Hepatocyte (in vitro differentiated cells): ENCODE results near the gene ERFE. TPM values are rescaled to one million over a fixed set of nuclear protein-coding genes. Genes with fewer than 3 reads are reported as not detected.

Source experiments
- DNase-seq: peaks from one replicate; pipeline ENCODE4 v3.0.0-alpha.2; 2016; ENCODE audit warnings: low spot score
- H2AFZ ChIP-seq: fragments of 200-600 bp; sonication (generic); 2 replicates; pipeline ENCODE4 v1.6.0; 2016; ENCODE audit warnings: antibody characterized with exemption, mild to moderate bottlenecking
- H3K27ac ChIP-seq: fragments of 200-600 bp; sonication (generic); 2 replicates; pipeline ENCODE4 v1.5.1; 2016; ENCODE audit warnings: mild to moderate bottlenecking
- H3K27me3 ChIP-seq: fragments of 200-600 bp; sonication (generic); 2 replicates; pipeline ENCODE4 v1.6.1; 2016
- H3K36me3 ChIP-seq: fragments of 200-600 bp; sonication (generic); replicated peaks from 2 replicates; pipeline ENCODE4 v1.5.1; 2016; ENCODE audit warnings: low read depth; ENCODE audit not compliant: insufficient read depth
- H3K4me1 ChIP-seq: fragments of 200-600 bp; sonication (generic); 2 replicates; pipeline ENCODE4 v1.5.1; 2016; ENCODE audit warnings: mild to moderate bottlenecking, moderate library complexity; ENCODE audit not compliant: insufficient read depth
- H3K4me2 ChIP-seq: fragments of 200-600 bp; sonication (generic); 2 replicates; pipeline ENCODE4 v1.6.0; 2016
- H3K4me3 ChIP-seq: fragments of 200-600 bp; sonication (generic); 2 replicates; pipeline ENCODE4 v1.5.1; 2016; ENCODE audit warnings: mild to moderate bottlenecking
- H3K79me2 ChIP-seq: fragments of 200-600 bp; sonication (generic); 2 replicates; pipeline ENCODE4 v1.6.0; 2017; ENCODE audit warnings: mild to moderate bottlenecking
- H3K9me2 ChIP-seq: fragments of 200-600 bp; sonication (generic); replicated peaks from 2 replicates; pipeline ENCODE4 v1.6.0; 2017; ENCODE audit warnings: mild to moderate bottlenecking; ENCODE audit not compliant: insufficient read depth
- H3K9me3 ChIP-seq: fragments of 200-600 bp; sonication (generic); 2 replicates; pipeline ENCODE4 v1.5.1; 2016; ENCODE audit warnings: low read depth, mild to moderate bottlenecking
- H4K20me1 ChIP-seq: fragments of 200-600 bp; sonication (generic); 2 replicates; pipeline ENCODE4 v1.6.0; 2016; ENCODE audit warnings: mild to moderate bottlenecking; ENCODE audit not compliant: insufficient read depth, poor library complexity, severe bottlenecking
- CTCF ChIP-seq: fragments of 200-600 bp; sonication (generic); IDR thresholded peaks from 2 replicates; pipeline ENCODE4 v1.5.1; 2016; ENCODE audit warnings: antibody characterized with exemption, mild to moderate bottlenecking; ENCODE audit not compliant: poor library complexity
- EZH2 ChIP-seq: fragments of 200-600 bp; sonication (generic); IDR thresholded peaks from 2 replicates; pipeline ENCODE4 v1.6.1; 2016; ENCODE audit warnings: antibody characterized with exemption, mild to moderate bottlenecking, borderline replicate concordance
- EZH2phosphoT487 ChIP-seq: fragments of 200-600 bp; sonication (generic); IDR thresholded peaks from one replicate; pipeline ENCODE4 v1.6.1; 2018; ENCODE audit warnings: antibody characterized with exemption, mild to moderate bottlenecking, low read depth, moderate library complexity; ENCODE audit not compliant: unreplicated experiment, severe bottlenecking
- WGBS: methylation state at CpG from one replicate; pipeline ENCODE4 v1.1.6; 2016; ENCODE audit warnings: low lambda C conversion rate; ENCODE audit errors: missing lambda C conversion rate; 5-methylcytosine and 5-hydroxymethylcytosine counted together
- polyA plus RNA-seq: library from polyadenylated mRNA; unstranded; fragments of >200 nt; fragmentation: Nextera tagmentation; extraction: Ambion mirVana; gene quantifications from 2 replicates; pipeline ENCODE4 v1.2.1, GENCODE V29; 2016
- total RNA-seq: library from RNA; depleted of rRNA; stranded (reverse); fragments of >200 nt; gene quantifications from 2 replicates; pipeline ENCODE4 v1.2.3, GENCODE V29; 2014

The ERFE gene
- total RNA-seq (0.27 TPM in 1 of 2 replicates, not detected in the other), polyA plus RNA-seq (0.30 and 1.6 TPM in 2 replicates)

- H3K27me3 ChIP-seq = peaks cover 32% of the 10 kb centered on the region
- no peaks in the 10 kb centered on the region for H3K79me2 ChIP-seq
- H3K27ac ChIP-seq = no peak within 1 kb of the TSS
- no peak within 1 kb of the TSS for H2AFZ ChIP-seq
- H3K9me3 ChIP-seq = no peaks in the 10 kb centered on the region
- 58% methylated on average over 5 of the region's 61 CpGs for WGBS
- TF ChIP-seq EZH2phosphoT487 (no peak), CTCF (peak; percentile 62), EZH2 (no peak)
- peaks cover 4% of the 10 kb centered on the region for H3K4me1 ChIP-seq
- H3K9me2 ChIP-seq = no peaks in the 10 kb centered on the region
- DNase-seq = peak; percentile 79
- H3K4me3 ChIP-seq = no peak within 1 kb of the TSS
- H4K20me1 ChIP-seq = no peaks in the 10 kb centered on the region
- peak within 1 kb of the TSS; percentile 84 for H3K4me2 ChIP-seq
- no peaks in the 10 kb centered on the region for H3K36me3 ChIP-seq
Observed at GRCh38 chr2:238158509-238159070, at the start of gene ERFE. ERFE (plus strand) TSS chr2:238158970; CDS start chr2:238159008, 38 bp downstream.

GRCh38 chr2:238113611-238114010 lies 45.2 kb upstream of the ERFE start:
- no peak for TF ChIP-seq CTCF
- TF ChIP-seq EZH2phosphoT487 = no peak
- TF ChIP-seq EZH2 = no peak
- Histone ChIP-seq H3K79me2 (no peaks in the 10 kb centered on the region), H3K4me1 (no peaks in the 10 kb centered on the region), H3K4me2 (no peak overlapping the region), H3K27me3 (peaks cover 7% of the 10 kb centered on the region), H3K9me2 (no peaks in the 10 kb centered on the region), H4K20me1 (no peaks in the 10 kb centered on the region), H3K36me3 (no peaks in the 10 kb centered on the region), H3K27ac (no peak overlapping the region), H3K4me3 (no peak overlapping the region), H3K9me3 (peaks cover 8% of the 10 kb centered on the region), H2AFZ (no peak overlapping the region)
- DNase-seq = no peak
- WGBS = 88% methylated on average over 12 of the region's 13 CpGs

- Histone ChIP-seq H3K9me3 (peaks cover 8% of the 10 kb centered on the region), H3K4me1 (no peaks in the 10 kb centered on the region), H2AFZ (no peak overlapping the region), H3K36me3 (no peaks in the 10 kb centered on the region), H3K9me2 (no peaks in the 10 kb centered on the region), H3K4me3 (no peak overlapping the region), H3K27ac (no peak overlapping the region), H3K79me2 (no peaks in the 10 kb centered on the region), H3K27me3 (peaks cover 7% of the 10 kb centered on the region), H3K4me2 (no peak overlapping the region), H4K20me1 (no peaks in the 10 kb centered on the region)
- no peak for DNase-seq
- TF ChIP-seq CTCF (no peak), EZH2 (no peak), EZH2phosphoT487 (no peak)
- WGBS = 92% methylated on average over 16 of the region's 16 CpGs
Observed at GRCh38 chr2:238114331-238114841, 44.4 kb upstream of the ERFE start.
